GM10847 (cell line): ENCODE data around the gene UROD.

Source experiments
- POLR2A ChIP-seq: IDR thresholded peaks from 2 replicates; pipeline ENCODE4 v1.6.1; 2011; ENCODE audit not compliant: insufficient read length; ENCODE audit errors: extremely low read depth

The UROD gene

GRCh38 chr1:45059829-45060228 is 47.8 kb downstream of the UROD start:
- no peak for TF ChIP-seq POLR2A

DNA sequence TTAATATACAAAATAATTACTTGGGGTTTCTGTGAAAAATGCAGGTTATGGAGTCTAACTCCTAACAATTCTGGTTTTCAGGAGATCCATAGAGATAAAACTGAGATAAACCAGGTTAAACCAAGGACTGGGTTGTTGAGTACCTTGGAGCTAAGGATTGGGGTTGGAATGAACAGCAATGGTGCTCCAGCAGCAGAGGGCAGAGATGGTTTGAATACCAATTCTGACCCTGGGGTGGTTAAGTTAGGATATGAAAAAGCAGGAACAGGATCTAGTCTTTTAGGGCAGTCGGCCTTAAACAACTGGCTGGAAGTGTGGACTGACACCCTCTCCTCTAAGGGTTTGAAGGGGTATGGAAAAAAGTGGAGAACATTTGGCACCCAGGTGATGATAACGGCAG is 53.0 kb downstream of the UROD start:
- TF ChIP-seq POLR2A, result no peak
